CD4-positive, CD25-positive, alpha-beta regulatory T cell (primary cell): ENCODE data around the gene SMCP. TPM values are rescaled to one million over a fixed set of nuclear protein-coding genes. Genes with fewer than 3 reads are reported as not detected.
A peak's percentile ranks its signal among the peaks of the same experiment; 100 is the strongest.

ENCODE experiments used
- ATAC-seq, 2 donors: fragments of 150-1000 bp; cut with Tn5 transposase; one replicate each; pipeline ENCODE4 v1.10.0; 2021; ENCODE audit warnings: low read depth in 2 of 2, moderate number of reproducible peaks in 2 of 2, moderate library complexity in 1 of 2
- DNase-seq, 3 donors: peaks; one replicate each; pipeline versions ENCODE4 v3.0.0 to v3.0.0-alpha.2; 2012 to 2022; ENCODE audit warnings: mixed read lengths in 1 of 3
- H3K27ac ChIP-seq: one replicate; pipeline ENCODE4 v1.7.0; 2013; ENCODE audit warnings: mild to moderate bottlenecking, low read length; ENCODE audit not compliant: insufficient read depth, poor library complexity, severe bottlenecking
- H3K27me3 ChIP-seq: one replicate; pipeline ENCODE4 v1.7.0; 2013; ENCODE audit warnings: low read length; ENCODE audit not compliant: control insufficient read depth, insufficient read depth
- H3K36me3 ChIP-seq: one replicate; pipeline ENCODE4 v1.7.0; 2013; ENCODE audit warnings: mild to moderate bottlenecking, low read length, moderate library complexity; ENCODE audit not compliant: control insufficient read depth, insufficient read depth
- H3K4me1 ChIP-seq: 2 replicates; pipeline ENCODE4 v1.7.0; 2013; ENCODE audit warnings: mild to moderate bottlenecking, low read length; ENCODE audit not compliant: insufficient read depth, control insufficient read depth, poor library complexity, severe bottlenecking
- H3K4me3 ChIP-seq: one replicate; pipeline ENCODE4 v1.7.0; 2013; ENCODE audit warnings: low read depth, mild to moderate bottlenecking, low read length, moderate library complexity
- H3K9me3 ChIP-seq, 2 experiments: 1 replicate in 1 of 2; 2 replicates in 1 of 2; pipeline ENCODE4 v1.7.0; 2013; ENCODE audit warnings: low read length in 2 of 2, mild to moderate bottlenecking in 1 of 2, moderate library complexity in 1 of 2; ENCODE audit not compliant: control insufficient read depth in 2 of 2
- H3K27ac Mint-ChIP-seq, 3 donors: one replicate each; pipeline ENCODE4 v1.8.0; 2020 to 2022; ENCODE audit warnings: mild to moderate bottlenecking in 3 of 3, mixed read lengths in 3 of 3, moderate library complexity in 2 of 3
- H3K27me3 Mint-ChIP-seq: one replicate; pipeline ENCODE4 v1.8.0; 2022; ENCODE audit warnings: mild to moderate bottlenecking, mixed read lengths
- H3K36me3 Mint-ChIP-seq: one replicate; pipeline ENCODE4 v1.8.0; 2020; ENCODE audit warnings: mixed read lengths
- H3K4me1 Mint-ChIP-seq, 4 donors: one replicate each; pipeline ENCODE4 v1.8.0; 2020 to 2022; ENCODE audit warnings: mixed read lengths in 4 of 4, mild to moderate bottlenecking in 1 of 4
- H3K4me3 Mint-ChIP-seq, 4 donors: one replicate each; pipeline ENCODE4 v1.8.0; 2020 to 2022; ENCODE audit warnings: mild to moderate bottlenecking in 4 of 4, mixed read lengths in 4 of 4, moderate library complexity in 3 of 4
- H3K9me3 Mint-ChIP-seq, 7 donors: one replicate each; pipeline ENCODE4 v1.8.0; 2020 to 2022; ENCODE audit warnings: mixed read lengths in 7 of 7, mild to moderate bottlenecking in 3 of 7, moderate library complexity in 2 of 7
- polyA plus RNA-seq, 4 donors: library from polyadenylated mRNA; unstranded; fragments of 300-500 nt; fragmentation: Illumina TruSeq; gene quantifications; one replicate each; pipeline ENCODE4 v1.2.3, GENCODE V29; 2021
- total RNA-seq: library from RNA; stranded (reverse); gene quantifications from one replicate; pipeline ENCODE4 v1.2.3, GENCODE V29; 2022

SMCP gene
- total and polyA plus RNA-seq, 5 donors from 2014 or later, result not detected

GRCh38 chr1:152924191-152924590, 46.1 kb downstream of the SMCP start:
- peaks cover 0 to 2% (median 0%) of the 10 kb centered on the region in 7 donors for H3K9me3 Mint-ChIP-seq
- H3K27me3 Mint-ChIP-seq, result peaks cover 14% of the 10 kb centered on the region
- Histone ChIP-seq H3K9me3 (no peaks in the 10 kb centered on the region), H3K4me3 (no peak overlapping the region), H3K36me3 (no peaks in the 10 kb centered on the region), H3K27me3 (no peaks in the 10 kb centered on the region), H3K27ac (no peak overlapping the region), H3K4me1 (no peaks in the 10 kb centered on the region)
- no peak overlapping the region for H3K4me3 Mint-ChIP-seq
- DNase-seq (no peak), ATAC-seq (no peak)
- peak overlapping the region in 1 of 3 donors; percentile 37 for H3K27ac Mint-ChIP-seq
- no peaks in the 10 kb centered on the region for H3K36me3 Mint-ChIP-seq
- H3K4me1 Mint-ChIP-seq, result no peaks in the 10 kb centered on the region

- Mint-ChIP-seq H3K4me1 (no peaks in the 10 kb centered on the region), H3K9me3 (peaks cover 0 to 2% (median 0%) of the 10 kb centered on the region in 7 donors), H3K36me3 (no peaks in the 10 kb centered on the region), H3K4me3 (no peak overlapping the region), H3K27me3 (peaks cover 21% of the 10 kb centered on the region), H3K27ac (no peak overlapping the region)
- ATAC-seq, result no peak
- peak in 1 of 3 donors; percentile 7 for DNase-seq
- Histone ChIP-seq H3K9me3 (no peaks in the 10 kb centered on the region), H3K27me3 (peaks cover 2% of the 10 kb centered on the region), H3K4me1 (no peaks in the 10 kb centered on the region), H3K36me3 (no peaks in the 10 kb centered on the region), H3K4me3 (no peak overlapping the region), H3K27ac (no peak overlapping the region)
Measured at GRCh38 chr1:152926091-152926490, 48.0 kb downstream of the SMCP start.

- ATAC-seq (no peak), DNase-seq (no peak)
- no peaks in the 10 kb centered on the region for H3K9me3 ChIP-seq
- H3K4me1 ChIP-seq, result no peaks in the 10 kb centered on the region
- H3K27me3 Mint-ChIP-seq, result peaks cover 30% of the 10 kb centered on the region
- peaks cover 0 to 1% (median 0%) of the 10 kb centered on the region in 7 donors for H3K9me3 Mint-ChIP-seq
- no peak overlapping the region for H3K27ac ChIP-seq
- H3K4me1 Mint-ChIP-seq, result no peaks in the 10 kb centered on the region
- H3K27me3 ChIP-seq, result peaks cover 2% of the 10 kb centered on the region
- H3K27ac Mint-ChIP-seq, result no peak overlapping the region
- no peak overlapping the region for H3K4me3 ChIP-seq
- no peak overlapping the region for H3K4me3 Mint-ChIP-seq
- no peaks in the 10 kb centered on the region for H3K36me3 Mint-ChIP-seq
- no peaks in the 10 kb centered on the region for H3K36me3 ChIP-seq
Measured at GRCh38 chr1:152928671-152929070, 50.5 kb downstream of the SMCP start.

GRCh38 chr1:152932170-152932811, 54.2 kb downstream of the SMCP start:
- Histone ChIP-seq H3K27ac (no peak overlapping the region), H3K4me3 (no peak overlapping the region), H3K27me3 (peaks cover 2% of the 10 kb centered on the region), H3K36me3 (no peaks in the 10 kb centered on the region), H3K9me3 (no peaks in the 10 kb centered on the region), H3K4me1 (no peaks in the 10 kb centered on the region)
- DNase-seq, result no peak
- Mint-ChIP-seq H3K27me3 (peaks cover 35% of the 10 kb centered on the region), H3K27ac (no peak overlapping the region), H3K4me3 (no peak overlapping the region), H3K4me1 (no peaks in the 10 kb centered on the region), H3K36me3 (peaks cover 2% of the 10 kb centered on the region), H3K9me3 (peaks cover 0 to 1% (median 0%) of the 10 kb centered on the region in 7 donors)
- ATAC-seq, result no peak

- no peak overlapping the region for H3K27ac Mint-ChIP-seq
- H3K9me3 Mint-ChIP-seq, result peaks cover 0 to 1% (median 0%) of the 10 kb centered on the region in 7 donors
- H3K36me3 Mint-ChIP-seq, result peaks cover 2% of the 10 kb centered on the region
- H3K36me3 ChIP-seq, result no peaks in the 10 kb centered on the region
- no peaks in the 10 kb centered on the region for H3K4me1 Mint-ChIP-seq
- no peaks in the 10 kb centered on the region for H3K4me1 ChIP-seq
- no peak overlapping the region for H3K4me3 ChIP-seq
- H3K27me3 ChIP-seq, result peaks cover 2% of the 10 kb centered on the region
- no peak overlapping the region for H3K27ac ChIP-seq
- DNase-seq (no peak), ATAC-seq (no peak)
- H3K9me3 ChIP-seq, result no peaks in the 10 kb centered on the region
- no peak overlapping the region for H3K4me3 Mint-ChIP-seq
- peaks cover 31% of the 10 kb centered on the region for H3K27me3 Mint-ChIP-seq
Measured at GRCh38 chr1:152933196-152933595, 55.1 kb downstream of the SMCP start.

Other genes with a start within 250 kb of the SMCP start
- gene LCE2D, start 214.9 kb upstream of the SMCP start, total RNA-seq, result not detected
- gene LCE2D, start 214.9 kb upstream of the SMCP start, polyA plus RNA-seq, result not detected
- not detected for gene LCE2C, start 203.0 kb upstream of the SMCP start, total RNA-seq
- gene LCE2C, start 203.0 kb upstream of the SMCP start, polyA plus RNA-seq, result not detected
- gene LCE2B, start 192.2 kb upstream of the SMCP start, total RNA-seq, result not detected
- gene LCE2B, start 192.2 kb upstream of the SMCP start, polyA plus RNA-seq, result not detected
- gene LCE2A, start 180.0 kb upstream of the SMCP start, total RNA-seq, result not detected
- not detected for gene LCE2A, start 180.0 kb upstream of the SMCP start, polyA plus RNA-seq
- gene LCE4A, start 170.2 kb upstream of the SMCP start, total RNA-seq, result not detected
- gene LCE4A, start 170.2 kb upstream of the SMCP start, polyA plus RNA-seq, result not detected
- gene KPRP, start 120.3 kb upstream of the SMCP start, total RNA-seq, result not detected
- gene KPRP, start 120.3 kb upstream of the SMCP start, polyA plus RNA-seq, result not detected
- gene LCE1F, start 103.2 kb upstream of the SMCP start, total RNA-seq, result not detected
- not detected for gene LCE1F, start 103.2 kb upstream of the SMCP start, polyA plus RNA-seq
- gene LCE1E, start 92.1 kb upstream of the SMCP start, total RNA-seq, result not detected
- gene LCE1E, start 92.1 kb upstream of the SMCP start, polyA plus RNA-seq, result not detected
- gene LCE1D, start 81.6 kb upstream of the SMCP start, total RNA-seq, result not detected
- gene LCE1D, start 81.6 kb upstream of the SMCP start, polyA plus RNA-seq, result not detected
- gene LCE1C, start 71.7 kb upstream of the SMCP start, total RNA-seq, result not detected
- gene LCE1C, start 71.7 kb upstream of the SMCP start, polyA plus RNA-seq, result not detected
- not detected for gene LCE1B, start 66.4 kb upstream of the SMCP start, total RNA-seq
- not detected for gene LCE1B, start 66.4 kb upstream of the SMCP start, polyA plus RNA-seq
- gene LCE1A, start 50.8 kb upstream of the SMCP start, total RNA-seq, result not detected
- not detected for gene LCE1A, start 50.8 kb upstream of the SMCP start, polyA plus RNA-seq
- not detected for gene LCE6A, start 35.5 kb upstream of the SMCP start, total RNA-seq
- gene LCE6A, start 35.5 kb upstream of the SMCP start, polyA plus RNA-seq, result not detected
- not detected for gene LCE7A, start 18.3 kb upstream of the SMCP start, total RNA-seq
- not detected for gene LCE7A, start 18.3 kb upstream of the SMCP start, polyA plus RNA-seq
- gene IVL, start 30.2 kb downstream of the SMCP start, total RNA-seq, result not detected
- not detected for gene IVL, start 30.2 kb downstream of the SMCP start, polyA plus RNA-seq
- gene SPRR5, start 68.9 kb downstream of the SMCP start, total RNA-seq, result not detected
- not detected for gene SPRR5, start 68.9 kb downstream of the SMCP start, polyA plus RNA-seq
- gene SPRR4, start 92.3 kb downstream of the SMCP start, total RNA-seq, result not detected
- gene SPRR4, start 92.3 kb downstream of the SMCP start, polyA plus RNA-seq, result not detected
- not detected for gene SPRR1A, start 105.8 kb downstream of the SMCP start, total RNA-seq
- not detected for gene SPRR1A, start 105.8 kb downstream of the SMCP start, polyA plus RNA-seq
- gene SPRR3, start 123.4 kb downstream of the SMCP start, total RNA-seq, result not detected
- not detected for gene SPRR3, start 123.4 kb downstream of the SMCP start, polyA plus RNA-seq
- not detected for gene SPRR1B, start 152.9 kb downstream of the SMCP start, total RNA-seq
- not detected for gene SPRR1B, start 152.9 kb downstream of the SMCP start, polyA plus RNA-seq
- gene SPRR2D, start 162.8 kb downstream of the SMCP start, total RNA-seq, result not detected
- not detected for gene SPRR2D, start 162.8 kb downstream of the SMCP start, polyA plus RNA-seq
- gene SPRR2A, start 179.2 kb downstream of the SMCP start, total RNA-seq, result not detected
- not detected for gene SPRR2A, start 179.2 kb downstream of the SMCP start, polyA plus RNA-seq
- not detected for gene SPRR2B, start 193.3 kb downstream of the SMCP start, total RNA-seq
- not detected for gene SPRR2B, start 193.3 kb downstream of the SMCP start, polyA plus RNA-seq
- gene SPRR2E, start 216.2 kb downstream of the SMCP start, total RNA-seq, result not detected
- not detected for gene SPRR2E, start 216.2 kb downstream of the SMCP start, polyA plus RNA-seq
- gene SPRR2F, start 235.2 kb downstream of the SMCP start, total RNA-seq, result not detected
- gene SPRR2F, start 235.2 kb downstream of the SMCP start, polyA plus RNA-seq, result not detected